Panc1 (cell line): ENCODE data around the gene SCNN1B. TPM values are rescaled to one million over a fixed set of nuclear protein-coding genes. Genes with fewer than 3 reads are reported as not detected.

ENCODE experiments used
- ATAC-seq: fragments of 200-7000 bp; cut with Tn5 transposase; 2 replicates; pipeline ENCODE4 v1.9.1; 2020; ENCODE audit warnings: mild to moderate bottlenecking, moderate library complexity
- BruUV-seq: library from RNA; stranded (reverse); fragments of 400-500 nt; replicated peaks from 2 replicates; lab custom pipeline; 2021; lab: Mats Ljungman, UMichigan
- CTCF ChIA-PET: fragments of 300-600 bp; sonication (Branson Sonifier 250); formaldehyde crosslinking; loops from one replicate; lab custom pipeline; 2022; ENCODE audit warnings: antibody characterized with exemption; lab: Charles Lee
- POLR2A ChIA-PET: fragments of 300-600 bp; sonication (Branson Sonifier 250); formaldehyde crosslinking; loops from one replicate; lab custom pipeline; 2022; ENCODE audit warnings: antibody characterized with exemption; lab: Charles Lee
- DNase-seq: peaks from one replicate; pipeline ENCODE4 v3.0.0-alpha.2; 2010; ENCODE audit warnings: low read depth, low spot score
- H3K27ac ChIP-seq: 2 replicates; pipeline ENCODE4 v1.5.1; 2011; ENCODE audit warnings: mild to moderate bottlenecking, low read length, inconsistent platforms
- H3K27me3 ChIP-seq: fragments of 200-500 bp; sonication (Bioruptor generic); 2 replicates; pipeline ENCODE4 v1.6.0; 2014; ENCODE audit warnings: low read length, inconsistent platforms; ENCODE audit not compliant: control insufficient read depth, insufficient read depth
- H3K36me3 ChIP-seq: fragments of 200-500 bp; sonication (Bioruptor generic); 2 replicates; pipeline ENCODE4 v1.5.1; 2014; ENCODE audit warnings: inconsistent platforms, mild to moderate bottlenecking, low read length, moderate library complexity; ENCODE audit not compliant: control insufficient read depth, insufficient read depth
- H3K4me1 ChIP-seq: 2 replicates; pipeline ENCODE4 v1.5.1; 2011; ENCODE audit warnings: inconsistent platforms, mild to moderate bottlenecking, low read length, moderate library complexity; ENCODE audit not compliant: control insufficient read depth, insufficient read depth
- H3K4me3 ChIP-seq, 2 experiments: 2 replicates each; pipeline ENCODE4 v1.5.1; 2011 to 2012; ENCODE audit warnings: low read depth in 2 of 2, low read length in 2 of 2, mild to moderate bottlenecking in 2 of 2, inconsistent platforms in 1 of 2, moderate library complexity in 1 of 2
- H3K9me3 ChIP-seq: fragments of 200-500 bp; sonication (Bioruptor generic); 2 replicates; pipeline ENCODE4 v1.5.1; 2014; ENCODE audit warnings: low read depth, mild to moderate bottlenecking, inconsistent platforms, low read length, moderate library complexity; ENCODE audit not compliant: control insufficient read depth, insufficient read depth
- CTCF ChIP-seq: fragments of 450-650 bp; IDR thresholded peaks from 2 replicates; pipeline ENCODE4 v1.5.1; 2017; ENCODE audit warnings: mild to moderate bottlenecking
- POLR2AphosphoS5 ChIP-seq: IDR thresholded peaks from 2 replicates; pipeline ENCODE4 v1.6.1; 2012; ENCODE audit warnings: mild to moderate bottlenecking, low read depth, low read length, moderate library complexity
- REST ChIP-seq, 2 experiments: IDR thresholded peaks; 2 replicates each; pipeline ENCODE4 v1.6.1; 2011 to 2012; ENCODE audit warnings: low read depth in 2 of 2, control low read depth in 1 of 2, low read length in 1 of 2, mild to moderate bottlenecking in 1 of 2, moderate library complexity in 1 of 2; ENCODE audit not compliant: insufficient read depth in 1 of 2
- SIN3A ChIP-seq: IDR thresholded peaks from 2 replicates; pipeline ENCODE4 v1.6.1; 2012; ENCODE audit warnings: low read depth, mild to moderate bottlenecking, low read length, moderate library complexity, borderline replicate concordance; ENCODE audit not compliant: insufficient read depth
- TCF7L2 ChIP-seq: IDR thresholded peaks from 2 replicates; pipeline ENCODE4 v1.6.1; 2011; ENCODE audit warnings: mild to moderate bottlenecking, low read depth, low read length, inconsistent platforms
- in situ Hi-C: cut with HindIII; loops from 2 replicates; pipeline ENCODE4 v1.10.0; 2016; ENCODE audit warnings: low sequenced_read_pairs, low pct_unique_long_range_greater_than_20kb
- intact Hi-C: fragments of 100-400 bp; cut with micrococcal nuclease; formaldehyde crosslinking; loops from one replicate; pipeline ENCODE4 v1.10.0; 2022; ENCODE audit not compliant: unreplicated experiment
- total RNA-seq: library from RNA; stranded (reverse); gene quantifications from one replicate; pipeline ENCODE4 v1.2.1, GENCODE V29; 2021; ENCODE audit not compliant: unreplicated experiment

The SCNN1B gene
- total RNA-seq, 1 experiment from 2014 or later = 10.7 TPM

- no peak overlapping the region for H3K27ac ChIP-seq
Measured at GRCh38 chr16:23416816-23417215, 114.7 kb downstream of the SCNN1B start.

GRCh38 chr16:23420011-23420410 is 117.9 kb downstream of the SCNN1B start:
- no TSS peak for BruUV-seq
- in situ Hi-C loops = no loop called here
- no peak for DNase-seq

More at GRCh38 chr16:23416816-23417215, 114.7 kb downstream of the SCNN1B start:
- Histone ChIP-seq H3K4me3 (no peak overlapping the region), H3K4me1 (peaks cover 5% of the 10 kb centered on the region), H3K36me3 (no peaks in the 10 kb centered on the region), H3K27me3 (no peaks in the 10 kb centered on the region), H3K9me3 (no peaks in the 10 kb centered on the region)
- BruUV-seq = no TSS peak
- intact Hi-C loops (no loop called here), in situ Hi-C loops (no loop called here)
- DNase-seq (no peak), ATAC-seq (no peak)
- no peak for TF ChIP-seq REST (IDR thresholded peaks at IDR 0.05; ENCODE audit: insufficient read depth in 1 of 2, low read depth in 2 of 2, low read length in 1 of 2)
- TF ChIP-seq CTCF = no peak
- TF ChIP-seq TCF7L2 = no peak
- no peak for TF ChIP-seq POLR2AphosphoS5
- no peak for TF ChIP-seq SIN3A
- ChIA-PET POLR2A (no interaction called here), CTCF (no interaction called here)

More at GRCh38 chr16:23420011-23420410, 117.9 kb downstream of the SCNN1B start:
- ChIA-PET POLR2A (interaction anchor here (0.7 kb wide), 1 partner anchor 263 kb away, joined by 10 read pairs; no protein-coding TSS in a partner anchor), CTCF (interaction anchor here (0.6 kb wide), 1 partner anchor 1860 kb away, joined by 6 read pairs; no protein-coding TSS in a partner anchor)
- no peak for ATAC-seq
- H3K27ac ChIP-seq = peak overlapping the region; percentile 60
- no peaks in the 10 kb centered on the region for H3K27me3 ChIP-seq
- H3K36me3 ChIP-seq = no peaks in the 10 kb centered on the region
- intact Hi-C loops = no loop called here
- H3K4me3 ChIP-seq = no peak overlapping the region
- peaks cover 29% of the 10 kb centered on the region for H3K4me1 ChIP-seq
- TF ChIP-seq TCF7L2 (no peak), SIN3A (no peak), REST (IDR thresholded peaks at IDR 0.05; ENCODE audit: insufficient read depth in 1 of 2, low read depth in 2 of 2, low read length in 1 of 2) (no peak), POLR2AphosphoS5 (no peak)
- H3K9me3 ChIP-seq = no peaks in the 10 kb centered on the region
